SK-N-SH treated with all-trans-retinoic acid at 6 μM for 48 hours (cell line): ENCODE results near the gene THSD4.

Experiments used
- ATAC-seq: fragments of 200-7000 bp; cut with Tn5 transposase; 3 replicates; pipeline ENCODE4 v1.9.1; 2020; ENCODE audit warnings: mild to moderate bottlenecking, moderate library complexity
- ARNTL ChIP-seq: fragments of 450-650 bp; formaldehyde crosslinking; IDR thresholded peaks from 2 replicates; pipeline ENCODE4 v1.5.0; 2020; ENCODE audit warnings: low read depth, mild to moderate bottlenecking, moderate library complexity, borderline replicate concordance
- BACH2 ChIP-seq: fragments of 250-450 bp; sonication (Bioruptor Pico); IDR thresholded peaks from 2 replicates; pipeline ENCODE4 v1.9.0; 2021; ENCODE audit warnings: mild to moderate bottlenecking, borderline replicate concordance
- CSDC2 ChIP-seq: fragments of 250-450 bp; sonication (Bioruptor Pico); IDR thresholded peaks from 2 replicates; pipeline ENCODE4 v1.5.0; 2020; ENCODE audit warnings: mild to moderate bottlenecking, moderate library complexity
- ESRRG ChIP-seq: fragments of 250-450 bp; sonication (Bioruptor Pico); IDR thresholded peaks from 2 replicates; pipeline ENCODE4 v1.6.1; 2021; ENCODE audit warnings: mild to moderate bottlenecking
- GLIS3 ChIP-seq: fragments of 250-450 bp; sonication (Bioruptor Pico); IDR thresholded peaks from 2 replicates; pipeline ENCODE4 v1.5.0; 2020; ENCODE audit warnings: mild to moderate bottlenecking, moderate library complexity
- ISL1 ChIP-seq: fragments of 250-450 bp; sonication (Bioruptor Pico); IDR thresholded peaks from 2 replicates; pipeline ENCODE4 v2.1.2; 2022; ENCODE audit warnings: mild to moderate bottlenecking, moderate library complexity
- OSR1 ChIP-seq: fragments of 250-450 bp; sonication (Bioruptor Pico); IDR thresholded peaks from 2 replicates; pipeline ENCODE4 v1.8.0; 2022; ENCODE audit warnings: moderate library complexity, mild to moderate bottlenecking, inconsistent platforms
- PPARA ChIP-seq: fragments of 250-450 bp; sonication (Bioruptor Pico); IDR thresholded peaks from 2 replicates; pipeline ENCODE4 v1.5.0; 2020; ENCODE audit warnings: mild to moderate bottlenecking, borderline replicate concordance
- RARB ChIP-seq: fragments of 250-450 bp; sonication (Bioruptor Pico); IDR thresholded peaks from 2 replicates; pipeline ENCODE4 v1.8.0; 2021; ENCODE audit warnings: mild to moderate bottlenecking, moderate library complexity
- SNAI2 ChIP-seq: fragments of 250-450 bp; sonication (Bioruptor Pico); IDR thresholded peaks from 2 replicates; pipeline ENCODE4 v1.5.0; 2020; ENCODE audit warnings: mild to moderate bottlenecking, moderate library complexity
- TOX ChIP-seq: fragments of 250-450 bp; sonication (Bioruptor Pico); IDR thresholded peaks from 2 replicates; pipeline ENCODE4 v1.8.0; 2021; ENCODE audit warnings: mild to moderate bottlenecking, moderate library complexity, borderline replicate concordance
- ZC3H10 ChIP-seq: fragments of 250-450 bp; sonication (Bioruptor Pico); IDR thresholded peaks from 2 replicates; pipeline ENCODE4 v1.5.1; 2021; ENCODE audit warnings: mild to moderate bottlenecking, moderate library complexity
- ZFP3 ChIP-seq: fragments of 250-450 bp; sonication (Bioruptor Pico); IDR thresholded peaks from 2 replicates; pipeline ENCODE4 v1.5.0; 2020; ENCODE audit warnings: mild to moderate bottlenecking, moderate library complexity
- ZFP30 ChIP-seq: fragments of 450-650 bp; formaldehyde crosslinking; IDR thresholded peaks from 2 replicates; pipeline ENCODE4 v1.5.0; 2022; ENCODE audit warnings: mild to moderate bottlenecking, moderate library complexity
- ZNF565 ChIP-seq: fragments of 450-650 bp; formaldehyde crosslinking; conservative IDR thresholded peaks from 2 replicates; pipeline ENCODE4 v1.5.0; 2020; ENCODE audit warnings: low read depth, mild to moderate bottlenecking, moderate library complexity
- ZNF70 ChIP-seq: fragments of 450-650 bp; formaldehyde crosslinking; IDR thresholded peaks from 2 replicates; pipeline ENCODE4 v1.5.0; 2020; ENCODE audit warnings: mild to moderate bottlenecking, moderate library complexity
- ZNF8 ChIP-seq: fragments of 450-650 bp; formaldehyde crosslinking; IDR thresholded peaks from 2 replicates; pipeline ENCODE4 v1.5.0; 2020; ENCODE audit warnings: mild to moderate bottlenecking, moderate library complexity
- TF ChIP-seq, protein P1 (sequence below): fragments of 250-450 bp; sonication (Bioruptor Pico); IDR thresholded peaks from 2 replicates; pipeline ENCODE4 v1.5.1; 2020; ENCODE audit warnings: low read depth, mild to moderate bottlenecking, moderate library complexity
- TF ChIP-seq, protein P2 (sequence below): fragments of 250-450 bp; sonication (Bioruptor Pico); IDR thresholded peaks from 2 replicates; pipeline ENCODE4 v1.5.1; 2021; ENCODE audit warnings: mild to moderate bottlenecking, moderate library complexity
- TF ChIP-seq, protein P3 (sequence below): fragments of 250-450 bp; sonication (Bioruptor Pico); IDR thresholded peaks from 2 replicates; pipeline ENCODE4 v1.8.0; 2020; ENCODE audit warnings: mild to moderate bottlenecking, moderate library complexity, borderline replicate concordance
- TF ChIP-seq, protein P4 (sequence below): fragments of 250-450 bp; sonication (Bioruptor Pico); IDR thresholded peaks from 2 replicates; pipeline ENCODE4 v1.5.0; 2020; ENCODE audit warnings: mild to moderate bottlenecking, moderate library complexity
- TF ChIP-seq, protein P5 (sequence below): fragments of 250-450 bp; sonication (Bioruptor Pico); IDR thresholded peaks from 2 replicates; pipeline ENCODE4 v1.8.0; 2021; ENCODE audit warnings: low read depth, mild to moderate bottlenecking, moderate library complexity, borderline replicate concordance

THSD4 gene

DNA sequence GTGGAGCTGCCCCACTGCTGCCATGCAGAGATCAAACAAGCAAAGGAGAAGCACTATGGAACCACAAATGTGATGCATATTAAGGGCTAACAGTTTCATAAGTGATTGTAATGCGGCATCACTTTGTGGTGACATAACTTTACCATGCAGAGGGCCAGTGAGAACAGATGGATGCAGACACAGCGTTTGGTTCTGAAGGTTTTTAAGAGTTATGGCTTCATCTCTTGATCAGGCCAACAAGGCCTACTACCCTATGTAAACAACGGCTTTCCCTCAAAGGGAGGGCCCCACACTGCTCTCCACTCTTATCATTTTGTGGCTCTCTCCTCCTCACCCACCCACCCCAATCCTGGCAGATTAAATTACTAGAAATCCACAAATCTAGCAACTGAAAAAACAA, 708.5 kb downstream of the THSD4 start:
- no peak for ATAC-seq
- TF ChIP-seq CSDC2 (CRISPR knock-in tag) (no peak), OSR1 (CRISPR knock-in tag) (no peak), ISL1 (CRISPR knock-in tag) (no peak), ZFP30 (CRISPR knock-in tag) (no peak), PPARA (CRISPR knock-in tag) (no peak), SNAI2 (CRISPR knock-in tag) (no peak), ARNTL (CRISPR knock-in tag) (no peak), GLIS3 (CRISPR knock-in tag) (no peak), ESRRG (CRISPR knock-in tag) (no peak), ZC3H10 (CRISPR knock-in tag) (no peak), ZNF8 (CRISPR knock-in tag) (no peak), ZNF70 (CRISPR knock-in tag) (no peak), TOX (no peak), ZFP3 (CRISPR knock-in tag) (no peak), RARB (CRISPR knock-in tag) (no peak), BACH2 (no peak)
- TF ChIP-seq, protein P1, sequence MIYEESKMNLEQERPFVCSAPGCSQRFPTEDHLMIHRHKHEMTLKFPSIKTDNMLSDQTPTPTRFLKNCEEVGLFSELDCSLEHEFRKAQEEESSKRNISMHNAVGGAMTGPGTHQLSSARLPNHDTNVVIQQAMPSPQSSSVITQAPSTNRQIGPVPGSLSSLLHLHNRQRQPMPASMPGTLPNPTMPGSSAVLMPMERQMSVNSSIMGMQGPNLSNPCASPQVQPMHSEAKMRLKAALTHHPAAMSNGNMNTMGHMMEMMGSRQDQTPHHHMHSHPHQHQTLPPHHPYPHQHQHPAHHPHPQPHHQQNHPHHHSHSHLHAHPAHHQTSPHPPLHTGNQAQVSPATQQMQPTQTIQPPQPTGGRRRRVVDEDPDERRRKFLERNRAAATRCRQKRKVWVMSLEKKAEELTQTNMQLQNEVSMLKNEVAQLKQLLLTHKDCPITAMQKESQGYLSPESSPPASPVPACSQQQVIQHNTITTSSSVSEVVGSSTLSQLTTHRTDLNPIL (CRISPR knock-in tag) = no peak
- TF ChIP-seq, protein P2, sequence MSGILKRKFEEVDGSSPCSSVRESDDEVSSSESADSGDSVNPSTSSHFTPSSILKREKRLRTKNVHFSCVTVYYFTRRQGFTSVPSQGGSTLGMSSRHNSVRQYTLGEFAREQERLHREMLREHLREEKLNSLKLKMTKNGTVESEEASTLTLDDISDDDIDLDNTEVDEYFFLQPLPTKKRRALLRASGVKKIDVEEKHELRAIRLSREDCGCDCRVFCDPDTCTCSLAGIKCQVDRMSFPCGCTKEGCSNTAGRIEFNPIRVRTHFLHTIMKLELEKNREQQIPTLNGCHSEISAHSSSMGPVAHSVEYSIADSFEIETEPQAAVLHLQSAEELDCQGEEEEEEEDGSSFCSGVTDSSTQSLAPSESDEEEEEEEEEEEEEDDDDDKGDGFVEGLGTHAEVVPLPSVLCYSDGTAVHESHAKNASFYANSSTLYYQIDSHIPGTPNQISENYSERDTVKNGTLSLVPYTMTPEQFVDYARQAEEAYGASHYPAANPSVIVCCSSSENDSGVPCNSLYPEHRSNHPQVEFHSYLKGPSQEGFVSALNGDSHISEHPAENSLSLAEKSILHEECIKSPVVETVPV (CRISPR knock-in tag) = no peak
- TF ChIP-seq, all 23 proteins: peak for 0

DNA sequence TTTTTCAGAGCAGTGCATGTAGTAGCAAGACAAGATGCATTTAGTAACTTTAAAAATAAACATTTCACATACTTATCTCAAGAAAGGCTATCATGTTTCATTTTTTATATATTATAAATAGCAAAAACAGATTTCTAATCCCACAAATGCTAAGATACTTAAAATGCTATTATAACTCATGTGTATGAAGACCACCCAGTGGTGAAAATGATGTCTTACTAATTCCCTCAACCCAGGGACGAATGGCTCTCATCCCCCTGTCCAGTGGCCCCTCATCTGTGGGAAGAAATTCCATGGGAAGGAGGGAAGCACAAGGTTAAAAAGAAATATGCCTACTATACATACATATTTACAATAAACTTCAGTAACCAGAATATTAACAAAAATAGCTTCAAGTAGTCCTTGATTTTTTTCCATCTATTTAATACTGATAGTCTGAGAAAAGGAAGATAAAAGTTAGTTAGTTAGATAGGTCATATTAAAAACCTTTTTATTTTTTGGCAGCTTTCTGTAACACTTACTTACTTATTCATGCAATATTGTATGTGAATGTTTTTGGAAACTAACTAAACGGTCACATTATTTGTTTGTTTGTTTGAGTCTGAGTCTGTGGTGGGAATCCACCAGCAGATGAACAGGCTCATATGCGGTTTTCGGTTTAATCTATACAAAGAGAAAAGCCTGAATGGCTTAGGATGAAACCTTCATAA, 709.9 kb downstream of the THSD4 start:
- ATAC-seq = no peak
- TF ChIP-seq RARB (CRISPR knock-in tag) (no peak), OSR1 (CRISPR knock-in tag) (no peak), CSDC2 (CRISPR knock-in tag) (no peak)

DNA sequence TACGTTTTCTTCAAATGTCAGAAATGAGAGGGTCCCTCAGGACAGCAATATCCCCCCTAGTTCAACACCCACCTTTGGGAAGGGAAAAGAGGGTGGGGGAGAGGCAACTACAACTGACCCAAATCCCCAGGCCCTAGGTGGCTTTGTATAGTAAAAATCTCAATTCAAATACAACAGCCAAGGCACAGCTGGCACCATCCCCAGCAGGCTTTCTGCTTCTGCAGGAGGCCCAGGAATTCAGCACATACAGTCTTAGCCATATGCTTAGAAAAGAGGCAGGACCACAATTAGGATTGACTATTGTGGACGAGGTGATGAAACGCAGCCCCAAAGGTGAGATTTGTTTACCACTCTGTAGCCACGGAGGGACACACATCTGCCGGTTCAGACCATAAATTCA, 710.9 kb downstream of the THSD4 start:
- no peak for ATAC-seq
- TF ChIP-seq ZNF565 (CRISPR knock-in tag) (no peak), TOX (no peak), ZNF8 (CRISPR knock-in tag) (no peak)

DNA sequence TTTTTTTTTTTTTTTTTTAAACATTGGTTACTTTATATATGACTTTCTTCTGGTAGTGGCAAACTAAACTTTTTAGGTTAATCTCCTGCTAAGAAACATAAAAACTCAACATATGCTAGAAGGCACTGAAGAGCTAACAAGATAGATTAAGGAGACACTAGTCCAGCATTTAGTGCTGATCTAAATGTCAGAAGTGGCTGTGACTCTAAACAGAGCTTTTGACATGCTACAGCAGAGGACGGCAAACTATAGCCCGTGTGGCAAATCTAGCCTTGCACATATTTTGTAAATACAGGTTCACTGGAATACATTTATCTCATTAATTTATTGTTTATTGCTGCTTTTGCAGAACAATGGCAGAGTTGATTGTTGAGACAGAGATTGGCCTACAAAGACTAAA, 715.7 kb downstream of the THSD4 start:
- no peak for TF ChIP-seq ISL1 (CRISPR knock-in tag)
- TF ChIP-seq GLIS3 (CRISPR knock-in tag) = no peak
- no peak for TF ChIP-seq ZNF8 (CRISPR knock-in tag)
- TF ChIP-seq, protein P1 (CRISPR knock-in tag) = no peak
- no peak for TF ChIP-seq ZFP3 (CRISPR knock-in tag)
- TF ChIP-seq OSR1 (CRISPR knock-in tag) = no peak
- TF ChIP-seq, protein P2 (CRISPR knock-in tag) = no peak
- TF ChIP-seq RARB (CRISPR knock-in tag) = no peak
- TF ChIP-seq, protein P3, sequence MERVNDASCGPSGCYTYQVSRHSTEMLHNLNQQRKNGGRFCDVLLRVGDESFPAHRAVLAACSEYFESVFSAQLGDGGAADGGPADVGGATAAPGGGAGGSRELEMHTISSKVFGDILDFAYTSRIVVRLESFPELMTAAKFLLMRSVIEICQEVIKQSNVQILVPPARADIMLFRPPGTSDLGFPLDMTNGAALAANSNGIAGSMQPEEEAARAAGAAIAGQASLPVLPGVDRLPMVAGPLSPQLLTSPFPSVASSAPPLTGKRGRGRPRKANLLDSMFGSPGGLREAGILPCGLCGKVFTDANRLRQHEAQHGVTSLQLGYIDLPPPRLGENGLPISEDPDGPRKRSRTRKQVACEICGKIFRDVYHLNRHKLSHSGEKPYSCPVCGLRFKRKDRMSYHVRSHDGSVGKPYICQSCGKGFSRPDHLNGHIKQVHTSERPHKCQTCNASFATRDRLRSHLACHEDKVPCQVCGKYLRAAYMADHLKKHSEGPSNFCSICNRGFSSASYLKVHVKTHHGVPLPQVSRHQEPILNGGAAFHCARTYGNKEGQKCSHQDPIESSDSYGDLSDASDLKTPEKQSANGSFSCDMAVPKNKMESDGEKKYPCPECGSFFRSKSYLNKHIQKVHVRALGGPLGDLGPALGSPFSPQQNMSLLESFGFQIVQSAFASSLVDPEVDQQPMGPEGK (CRISPR knock-in tag) = no peak
- TF ChIP-seq, protein P4, sequence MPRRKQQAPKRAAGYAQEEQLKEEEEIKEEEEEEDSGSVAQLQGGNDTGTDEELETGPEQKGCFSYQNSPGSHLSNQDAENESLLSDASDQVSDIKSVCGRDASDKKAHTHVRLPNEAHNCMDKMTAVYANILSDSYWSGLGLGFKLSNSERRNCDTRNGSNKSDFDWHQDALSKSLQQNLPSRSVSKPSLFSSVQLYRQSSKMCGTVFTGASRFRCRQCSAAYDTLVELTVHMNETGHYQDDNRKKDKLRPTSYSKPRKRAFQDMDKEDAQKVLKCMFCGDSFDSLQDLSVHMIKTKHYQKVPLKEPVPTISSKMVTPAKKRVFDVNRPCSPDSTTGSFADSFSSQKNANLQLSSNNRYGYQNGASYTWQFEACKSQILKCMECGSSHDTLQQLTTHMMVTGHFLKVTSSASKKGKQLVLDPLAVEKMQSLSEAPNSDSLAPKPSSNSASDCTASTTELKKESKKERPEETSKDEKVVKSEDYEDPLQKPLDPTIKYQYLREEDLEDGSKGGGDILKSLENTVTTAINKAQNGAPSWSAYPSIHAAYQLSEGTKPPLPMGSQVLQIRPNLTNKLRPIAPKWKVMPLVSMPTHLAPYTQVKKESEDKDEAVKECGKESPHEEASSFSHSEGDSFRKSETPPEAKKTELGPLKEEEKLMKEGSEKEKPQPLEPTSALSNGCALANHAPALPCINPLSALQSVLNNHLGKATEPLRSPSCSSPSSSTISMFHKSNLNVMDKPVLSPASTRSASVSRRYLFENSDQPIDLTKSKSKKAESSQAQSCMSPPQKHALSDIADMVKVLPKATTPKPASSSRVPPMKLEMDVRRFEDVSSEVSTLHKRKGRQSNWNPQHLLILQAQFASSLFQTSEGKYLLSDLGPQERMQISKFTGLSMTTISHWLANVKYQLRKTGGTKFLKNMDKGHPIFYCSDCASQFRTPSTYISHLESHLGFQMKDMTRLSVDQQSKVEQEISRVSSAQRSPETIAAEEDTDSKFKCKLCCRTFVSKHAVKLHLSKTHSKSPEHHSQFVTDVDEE (CRISPR knock-in tag) = no peak
- no peak for TF ChIP-seq ESRRG (CRISPR knock-in tag)
- no peak for TF ChIP-seq ZNF565 (CRISPR knock-in tag)
- TF ChIP-seq, protein P5, sequence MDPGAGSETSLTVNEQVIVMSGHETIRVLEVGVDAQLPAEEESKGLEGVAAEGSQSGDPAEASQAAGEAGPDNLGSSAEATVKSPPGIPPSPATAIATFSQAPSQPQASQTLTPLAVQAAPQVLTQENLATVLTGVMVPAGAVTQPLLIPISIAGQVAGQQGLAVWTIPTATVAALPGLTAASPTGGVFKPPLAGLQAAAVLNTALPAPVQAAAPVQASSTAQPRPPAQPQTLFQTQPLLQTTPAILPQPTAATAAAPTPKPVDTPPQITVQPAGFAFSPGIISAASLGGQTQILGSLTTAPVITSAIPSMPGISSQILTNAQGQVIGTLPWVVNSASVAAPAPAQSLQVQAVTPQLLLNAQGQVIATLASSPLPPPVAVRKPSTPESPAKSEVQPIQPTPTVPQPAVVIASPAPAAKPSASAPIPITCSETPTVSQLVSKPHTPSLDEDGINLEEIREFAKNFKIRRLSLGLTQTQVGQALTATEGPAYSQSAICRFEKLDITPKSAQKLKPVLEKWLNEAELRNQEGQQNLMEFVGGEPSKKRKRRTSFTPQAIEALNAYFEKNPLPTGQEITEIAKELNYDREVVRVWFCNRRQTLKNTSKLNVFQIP (CRISPR knock-in tag) = no peak
- TF ChIP-seq ARNTL (CRISPR knock-in tag) = no peak
- TF ChIP-seq PPARA (CRISPR knock-in tag) = no peak
- no peak for TF ChIP-seq ZNF70 (CRISPR knock-in tag)
- no peak for TF ChIP-seq SNAI2 (CRISPR knock-in tag)
- no peak for TF ChIP-seq CSDC2 (CRISPR knock-in tag)
- no peak for TF ChIP-seq ZFP30 (CRISPR knock-in tag)
- TF ChIP-seq TOX = no peak
- TF ChIP-seq, all 23 proteins: peak for 0
- no peak for ATAC-seq
